IMR-90 (cell line): ENCODE measurements around the gene ST6GALNAC3. TPM values are rescaled to one million over a fixed set of nuclear protein-coding genes. Genes with fewer than 3 reads are reported as not detected.

ENCODE experiments used
- ATAC-seq: fragments of 200-7000 bp; cut with Tn5 transposase; 2 replicates; pipeline ENCODE4 v1.9.1; 2020; ENCODE audit warnings: low read depth, mild to moderate bottlenecking, moderate library complexity
- BruUV-seq: library from RNA; stranded (reverse); fragments of 400-500 nt; replicated peaks from 2 replicates; lab custom pipeline; 2021; lab: Mats Ljungman, UMichigan
- CTCF ChIA-PET: fragments of 300-600 bp; formaldehyde crosslinking; extraction: SDS; loops from one replicate; lab custom pipeline; 2021; ENCODE audit warnings: antibody characterized with exemption; lab: Yijun Ruan, JAX
- POLR2A ChIA-PET: fragments of 300-600 bp; sonication (Branson Sonifier 250); formaldehyde crosslinking; loops from one replicate; lab custom pipeline; 2022; ENCODE audit warnings: antibody characterized with exemption; ENCODE audit not compliant: unreplicated experiment; lab: Charles Lee
- DNase-seq: peaks from one replicate; pipeline ENCODE4 v3.0.0; 2013
- H2AFZ ChIP-seq: replicated peaks from 2 replicates; pipeline ENCODE3; 2013; ENCODE audit warnings: low read length, mild to moderate bottlenecking; ENCODE audit not compliant: poor library complexity
- H2AK5ac ChIP-seq: 2 replicates; pipeline ENCODE4 v1.6.1; 2013; ENCODE audit warnings: low read depth, low read length, inconsistent platforms
- H2AK9ac ChIP-seq: replicated peaks from 2 replicates; pipeline ENCODE3; 2013; ENCODE audit warnings: mild to moderate bottlenecking, low read depth, low read length, moderate library complexity; ENCODE audit not compliant: poor library complexity
- H2BK120ac ChIP-seq: 2 replicates; pipeline ENCODE4 v1.6.1; 2013; ENCODE audit warnings: low read depth, low read length, inconsistent platforms
- H2BK15ac ChIP-seq: 3 replicates; pipeline ENCODE4 v1.6.1; 2013; ENCODE audit warnings: low read depth, low read length, inconsistent platforms
- H2BK20ac ChIP-seq: 2 replicates; pipeline ENCODE4 v1.6.1; 2013; ENCODE audit warnings: low read depth, mild to moderate bottlenecking, inconsistent platforms, low read length, moderate library complexity
- H2BK5ac ChIP-seq: 2 replicates; pipeline ENCODE4 v1.6.1; 2013; ENCODE audit warnings: mild to moderate bottlenecking, low read depth, low read length, inconsistent platforms; ENCODE audit not compliant: poor library complexity, severe bottlenecking
- H3K14ac ChIP-seq: replicated peaks from 2 replicates; pipeline ENCODE4 v1.6.1; 2013; ENCODE audit warnings: low read depth, low read length, inconsistent platforms
- H3K18ac ChIP-seq: 2 replicates; pipeline ENCODE4 v1.6.1; 2013; ENCODE audit warnings: low read depth, low read length, control low read depth
- H3K23ac ChIP-seq: 2 replicates; pipeline ENCODE4 v1.6.1; 2013; ENCODE audit warnings: low read depth, low read length, inconsistent platforms
- H3K27ac ChIP-seq: 2 replicates; pipeline ENCODE4 v1.5.1; 2013; ENCODE audit warnings: mild to moderate bottlenecking, control low read depth, low read length; ENCODE audit not compliant: insufficient read depth
- H3K27me3 ChIP-seq: 2 replicates; pipeline ENCODE4 v1.6.1; 2013; ENCODE audit warnings: low read length; ENCODE audit not compliant: control insufficient read depth, insufficient read depth
- H3K36me3 ChIP-seq: 2 replicates; pipeline ENCODE4 v1.6.1; 2013; ENCODE audit warnings: low read length, mixed read lengths; ENCODE audit not compliant: control insufficient read depth, insufficient read depth
- H3K4ac ChIP-seq: 2 replicates; pipeline ENCODE4 v1.6.1; 2013; ENCODE audit warnings: low read depth, low read length, inconsistent platforms
- H3K4me1 ChIP-seq: 2 replicates; pipeline ENCODE4 v1.6.1; 2013; ENCODE audit warnings: low read length, mixed read lengths; ENCODE audit not compliant: control insufficient read depth, insufficient read depth
- H3K4me2 ChIP-seq: 2 replicates; pipeline ENCODE4 v1.6.1; 2013; ENCODE audit warnings: low read depth, mild to moderate bottlenecking, control low read depth, low read length, moderate library complexity
- H3K4me3 ChIP-seq: 2 replicates; pipeline ENCODE4 v1.5.1; 2013; ENCODE audit warnings: low read depth, mild to moderate bottlenecking, control low read depth, low read length, moderate library complexity; ENCODE audit not compliant: insufficient read depth
- H3K56ac ChIP-seq: 2 replicates; pipeline ENCODE4 v1.6.1; 2013; ENCODE audit warnings: low read length, inconsistent platforms; ENCODE audit not compliant: insufficient read depth; ENCODE audit errors: extremely low read depth
- H3K79me1 ChIP-seq, 2 experiments: 2 replicates each; pipeline ENCODE4 v1.6.1; 2013; ENCODE audit warnings: low read length in 2 of 2, inconsistent platforms in 1 of 2, low read depth in 1 of 2
- H3K9ac ChIP-seq: 2 replicates; pipeline ENCODE4 v1.6.1; 2013; ENCODE audit warnings: low read depth, low read length, control low read depth
- H3K9me1 ChIP-seq: 2 replicates; pipeline ENCODE4 v1.6.1; 2013; ENCODE audit warnings: low read length, inconsistent platforms; ENCODE audit not compliant: insufficient read depth
- H3K9me3 ChIP-seq: 2 replicates; pipeline ENCODE4 v1.6.1; 2013; ENCODE audit warnings: low read length; ENCODE audit not compliant: control insufficient read depth, insufficient read depth
- H4K20me1 ChIP-seq: 2 replicates; pipeline ENCODE4 v1.6.1; 2013; ENCODE audit warnings: low read length, inconsistent platforms; ENCODE audit not compliant: insufficient read depth
- H4K5ac ChIP-seq: 2 replicates; pipeline ENCODE4 v1.6.1; 2013; ENCODE audit warnings: mild to moderate bottlenecking, low read depth, low read length, control low read depth
- H4K8ac ChIP-seq, 2 experiments: 2 replicates each; pipeline ENCODE4 v1.6.1; 2013; ENCODE audit warnings: low read depth in 2 of 2, low read length in 2 of 2, control low read depth in 1 of 2, inconsistent platforms in 1 of 2
- H4K91ac ChIP-seq: 2 replicates; pipeline ENCODE4 v1.6.1; 2013; ENCODE audit warnings: low read depth, low read length, inconsistent platforms; ENCODE audit not compliant: insufficient read depth
- BHLHE40 ChIP-seq: fragments of 150-350 bp; IDR thresholded peaks from 2 replicates; pipeline ENCODE4 v1.6.1; 2016; ENCODE audit warnings: mild to moderate bottlenecking, low read depth, low read length
- CEBPB ChIP-seq: IDR thresholded peaks from 2 replicates; pipeline ENCODE4 v1.6.1; 2012; ENCODE audit warnings: low read depth, low read length, improper control_type of control experiment
- CHD1 ChIP-seq: IDR thresholded peaks from 2 replicates; pipeline ENCODE4 v1.6.1; 2012; ENCODE audit warnings: low read depth, low read length, improper control_type of control experiment
- CTCF ChIP-seq: conservative IDR thresholded peaks from 2 replicates; pipeline ENCODE4 v1.5.1; 2012; ENCODE audit warnings: mild to moderate bottlenecking, low read depth, low read length, improper control_type of control experiment
- ELK1 ChIP-seq: fragments of 150-350 bp; IDR thresholded peaks from 2 replicates; pipeline ENCODE4 v1.6.1; 2016; ENCODE audit warnings: low read depth, mild to moderate bottlenecking, low read length, moderate library complexity, borderline replicate concordance
- FOS ChIP-seq: fragments of 150-350 bp; IDR thresholded peaks from 2 replicates; pipeline ENCODE4 v1.6.1; 2016; ENCODE audit warnings: low read depth, low read length
- MAFK ChIP-seq: IDR thresholded peaks from 2 replicates; pipeline ENCODE4 v1.6.1; 2012; ENCODE audit warnings: low read depth, low read length, improper control_type of control experiment
- MAZ ChIP-seq: IDR thresholded peaks from 2 replicates; pipeline ENCODE4 v1.6.1; 2012; ENCODE audit warnings: low read depth, mild to moderate bottlenecking, low read length, improper control_type of control experiment, moderate library complexity, borderline replicate concordance
- MXI1 ChIP-seq: IDR thresholded peaks from 2 replicates; pipeline ENCODE4 v1.6.1; 2012; ENCODE audit warnings: low read depth, mild to moderate bottlenecking, low read length, moderate library complexity, borderline replicate concordance
- NFE2L2 ChIP-seq: fragments of 150-350 bp; IDR thresholded peaks from 2 replicates; pipeline ENCODE4 v1.6.1; 2016; ENCODE audit warnings: low read depth, mild to moderate bottlenecking, low read length
- POLR2A ChIP-seq: IDR thresholded peaks from 2 replicates; pipeline ENCODE4 v1.6.1; 2012; ENCODE audit warnings: mild to moderate bottlenecking, low read depth, low read length
- RAD21 ChIP-seq: IDR thresholded peaks from 2 replicates; pipeline ENCODE4 v1.6.1; 2012; ENCODE audit warnings: low read length, improper control_type of control experiment
- RCOR1 ChIP-seq: IDR thresholded peaks from 2 replicates; pipeline ENCODE4 v1.6.1; 2012; ENCODE audit warnings: mild to moderate bottlenecking, low read length, improper control_type of control experiment; ENCODE audit not compliant: insufficient replicate concordance
- RFX5 ChIP-seq: IDR thresholded peaks from 2 replicates; pipeline ENCODE4 v1.8.0; 2012; ENCODE audit warnings: low read depth, mild to moderate bottlenecking, low read length, moderate library complexity
- SMC3 ChIP-seq: fragments of 150-350 bp; IDR thresholded peaks from 2 replicates; pipeline ENCODE4 v1.6.1; 2016; ENCODE audit warnings: low read depth, mild to moderate bottlenecking, antibody characterized with exemption, low read length, moderate library complexity
- USF2 ChIP-seq: fragments of 150-350 bp; IDR thresholded peaks from 2 replicates; pipeline ENCODE4 v1.6.1; 2017; ENCODE audit warnings: mild to moderate bottlenecking, antibody characterized with exemption, low read length, low read depth
- WGBS, 2 experiments: methylation state at CpG; one replicate each; pipeline versions ENCODE4 v1.1.5 to v1.1.7; 2013; ENCODE audit warnings: missing lambda C conversion rate in 2 of 2; ENCODE audit not compliant: insufficient read length in 1 of 2; ENCODE audit errors: extremely low coverage in 2 of 2; 5-methylcytosine and 5-hydroxymethylcytosine counted together
- dilution Hi-C: fragments of 300-500 bp; cut with HindIII; formaldehyde crosslinking; loops from one replicate; pipeline ENCODE4 v1.14.3; 2018; ENCODE audit warnings: low sequenced_read_pairs; ENCODE audit not compliant: unreplicated experiment
- in situ Hi-C: fragments of 300-500 bp; cut with MboI; formaldehyde crosslinking; loops from 3 replicates; pipeline ENCODE4 v1.14.3; 2019; ENCODE audit warnings: low sequenced_read_pairs, inconsistent platforms, mixed read lengths
- intact Hi-C: fragments of 100-400 bp; cut with micrococcal nuclease; formaldehyde crosslinking; loops from 2 replicates; pipeline ENCODE4 v1.10.0; 2022
- polyA plus RNA-seq, 3 experiments: library from polyadenylated mRNA; depleted of rRNA; stranded (reverse); fragments of >200 nt; gene quantifications; 2 replicates each; pipeline ENCODE4 v1.2.3, GENCODE V29; 2012; ENCODE audit warnings: low replicate concordance in 1 of 3
- total RNA-seq: library from RNA; depleted of rRNA; stranded (reverse); fragments of >200 nt; gene quantifications from 2 replicates; pipeline ENCODE4 v1.2.3, GENCODE V29; 2012

The ST6GALNAC3 gene
- total and polyA plus RNA-seq, 2 of the 4 experiments (the other 2 are of a cell fraction) = 0.65 to 1.3 TPM

- H3K4me1 ChIP-seq = no peaks in the 10 kb centered on the region
- no peak overlapping the region for H2BK15ac ChIP-seq
- H3K18ac ChIP-seq = no peak overlapping the region
- no peaks in the 10 kb centered on the region for H3K9me3 ChIP-seq
- no peak overlapping the region for H2AK9ac ChIP-seq
- H2BK20ac ChIP-seq = no peak overlapping the region
- in situ Hi-C loops (no loop called here), dilution Hi-C loops (no loop called here), intact Hi-C loops (no loop called here)
- no peak overlapping the region for H3K56ac ChIP-seq
- H3K27me3 ChIP-seq = no peaks in the 10 kb centered on the region
- BruUV-seq = no TSS peak
- TF ChIP-seq RFX5 (no peak), RAD21 (no peak), RCOR1 (no peak), USF2 (no peak), CHD1 (no peak), POLR2A (no peak), SMC3 (no peak), CTCF (no peak), ELK1 (no peak), NFE2L2 (no peak), BHLHE40 (no peak), MAZ (no peak), MAFK (no peak), CEBPB (no peak), MXI1 (no peak), FOS (no peak)
- H3K4me3 ChIP-seq = no peak overlapping the region
- no peak overlapping the region for H2AK5ac ChIP-seq
- H3K9me1 ChIP-seq = no peaks in the 10 kb centered on the region
- no peak for DNase-seq
- no peaks in the 10 kb centered on the region for H3K79me1 ChIP-seq
- no peaks in the 10 kb centered on the region for H3K36me3 ChIP-seq
- no peak overlapping the region for H4K8ac ChIP-seq
- no peak overlapping the region for H3K23ac ChIP-seq
- no peak overlapping the region for H3K9ac ChIP-seq
- WGBS, 2 experiments = no CpG with 5 or more reads among the region's 5 CpGs
- no peak overlapping the region for H3K4ac ChIP-seq
- H2AFZ ChIP-seq = no peak overlapping the region
- H3K4me2 ChIP-seq = no peak overlapping the region
- ChIA-PET POLR2A (no interaction called here), CTCF (no interaction called here)
- H2BK5ac ChIP-seq = no peak overlapping the region
- H4K20me1 ChIP-seq = no peaks in the 10 kb centered on the region
- H3K27ac ChIP-seq = no peak overlapping the region
- no peak overlapping the region for H3K14ac ChIP-seq
- no peak for ATAC-seq
- H4K91ac ChIP-seq = no peak overlapping the region
- H2BK120ac ChIP-seq = no peak overlapping the region
- no peak overlapping the region for H4K5ac ChIP-seq
Measured at GRCh38 chr1:76162254-76162653, 87.7 kb downstream of the ST6GALNAC3 start.
